DOHH2 (cell line): Measurements from ENCODE around the gene COL9A3.

Source experiments
- H3F3A ChIP-seq: fragments of 200-600 bp; sonication (generic), shearing (Covaris generic); 2 replicates; pipeline ENCODE4 v1.6.0; 2016; ENCODE audit warnings: antibody characterized with exemption, mild to moderate bottlenecking; ENCODE audit not compliant: control insufficient read depth, insufficient read depth
- H3K27ac ChIP-seq: fragments of 200-600 bp; sonication (generic); 2 replicates; pipeline ENCODE4 v1.5.1; 2014; ENCODE audit warnings: low read depth, mild to moderate bottlenecking, low read length, moderate library complexity
- H3K27me3 ChIP-seq: fragments of 200-600 bp; sonication (generic); 2 replicates; pipeline ENCODE4 v1.6.1; 2014; ENCODE audit warnings: mild to moderate bottlenecking, low read length, mixed read lengths; ENCODE audit not compliant: control insufficient read depth
- H3K36me3 ChIP-seq: fragments of 200-600 bp; sonication (generic); 2 replicates; pipeline ENCODE4 v1.6.1; 2014; ENCODE audit warnings: mild to moderate bottlenecking, low read length, moderate library complexity, mixed read lengths; ENCODE audit not compliant: control insufficient read depth
- H3K4me1 ChIP-seq: fragments of 200-600 bp; sonication (generic); 2 replicates; pipeline ENCODE4 v1.6.1; 2014; ENCODE audit warnings: mild to moderate bottlenecking, low read length, mixed read lengths; ENCODE audit not compliant: control insufficient read depth
- H3K4me2 ChIP-seq: fragments of 200-600 bp; sonication (generic); 2 replicates; pipeline ENCODE4 v1.6.0; 2014; ENCODE audit warnings: mild to moderate bottlenecking, low read length, moderate library complexity
- H3K4me3 ChIP-seq: fragments of 200-600 bp; sonication (generic); 2 replicates; pipeline ENCODE4 v1.5.1; 2014; ENCODE audit warnings: mild to moderate bottlenecking, low read length, mixed read lengths
- H3K79me2 ChIP-seq: fragments of 200-600 bp; sonication (generic); 2 replicates; pipeline ENCODE4 v1.6.1; 2014; ENCODE audit warnings: mild to moderate bottlenecking, low read length, mixed read lengths; ENCODE audit not compliant: control insufficient read depth
- H3K9me2 ChIP-seq: fragments of 200-600 bp; sonication (generic); replicated peaks from 2 replicates; pipeline ENCODE4 v1.6.1; 2014; ENCODE audit warnings: mild to moderate bottlenecking, low read length, mixed read lengths; ENCODE audit not compliant: control insufficient read depth
- H3K9me3 ChIP-seq: fragments of 200-600 bp; sonication (generic); 2 replicates; pipeline ENCODE4 v1.6.1; 2014; ENCODE audit warnings: antibody characterized with exemption, low read length, mixed read lengths; ENCODE audit not compliant: control insufficient read depth, insufficient read depth
- H4K20me1 ChIP-seq: fragments of 200-600 bp; sonication (generic); 2 replicates; pipeline ENCODE4 v1.6.0; 2014; ENCODE audit warnings: low read depth, mild to moderate bottlenecking, antibody characterized with exemption, low read length, moderate library complexity; ENCODE audit not compliant: control insufficient read depth, insufficient read depth
- CTCF ChIP-seq: fragments of 200-600 bp; sonication (generic); IDR thresholded peaks from one replicate; pipeline ENCODE4 v1.5.1; 2014; ENCODE audit warnings: antibody characterized with exemption, mild to moderate bottlenecking, low read depth, low read length; ENCODE audit not compliant: poor library complexity, severe bottlenecking
- EZH2phosphoT487 ChIP-seq: fragments of 200-600 bp; sonication (generic); IDR thresholded peaks from 2 replicates; pipeline ENCODE4 v1.6.1; 2017; ENCODE audit warnings: borderline replicate concordance, mild to moderate bottlenecking, antibody characterized with exemption, low read length, moderate library complexity, mixed read lengths

COL9A3 gene

GRCh38 chr20:62887152-62887859, 70.5 kb downstream of the COL9A3 start:
- H3K9me2 ChIP-seq = no peaks in the 10 kb centered on the region
- no peaks in the 10 kb centered on the region for H3K9me3 ChIP-seq
- TF ChIP-seq CTCF = no peak
- TF ChIP-seq EZH2phosphoT487 = no peak
- no peaks in the 10 kb centered on the region for H3K27me3 ChIP-seq
- H3K36me3 ChIP-seq = peaks cover 67% of the 10 kb centered on the region
- no peak overlapping the region for H3K4me2 ChIP-seq
- H3K27ac ChIP-seq = no peak overlapping the region
- H3K4me3 ChIP-seq = no peak overlapping the region
- no peaks in the 10 kb centered on the region for H3K79me2 ChIP-seq
- H4K20me1 ChIP-seq = peaks cover 4% of the 10 kb centered on the region; the same call in 1 of the 2 replicates
- no peaks in the 10 kb centered on the region for H3K4me1 ChIP-seq
- H3F3A ChIP-seq = no peaks in the 10 kb centered on the region

DNA sequence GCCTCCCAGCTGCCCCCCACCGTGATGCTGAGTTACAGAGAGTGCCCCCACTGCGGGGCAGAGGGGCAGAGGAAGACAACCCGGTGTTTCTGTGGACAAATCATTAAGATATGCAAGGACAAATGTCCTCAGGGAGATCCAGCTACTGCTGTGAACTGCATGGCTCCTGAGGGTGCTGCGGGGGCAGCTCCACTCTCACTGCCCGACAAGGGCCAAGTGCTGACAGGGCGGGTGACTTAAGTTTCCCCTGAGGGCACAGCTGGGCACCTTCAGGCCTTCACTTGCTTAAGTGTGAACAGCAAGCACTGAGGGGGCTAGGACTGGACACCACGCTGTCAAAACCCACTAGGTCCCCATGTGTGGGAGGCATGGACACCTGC, 71.0 kb downstream of the COL9A3 start:
- peaks cover 69% of the 10 kb centered on the region for H3K36me3 ChIP-seq

DNA sequence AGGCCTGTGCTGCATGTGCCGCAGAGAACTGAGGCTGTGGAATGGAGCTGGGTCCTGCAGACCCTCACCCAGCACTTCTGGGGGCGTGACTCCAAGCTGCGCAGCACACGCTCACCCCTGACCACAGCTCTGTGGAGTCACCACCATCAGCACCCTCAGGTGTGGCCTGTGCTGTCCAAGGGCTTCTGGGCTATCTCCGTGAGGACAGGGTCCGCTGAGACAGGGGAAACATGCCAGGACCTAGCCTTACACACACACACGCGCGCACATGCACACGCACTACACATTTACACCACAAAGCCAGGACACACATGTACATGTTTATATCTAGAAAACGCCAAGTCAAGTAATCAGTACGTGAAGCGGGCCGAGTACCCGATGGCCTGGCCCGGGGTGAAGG, 71.6 kb downstream of the COL9A3 start:
- H3K27me3 ChIP-seq = no peaks in the 10 kb centered on the region
- peaks cover 4% of the 10 kb centered on the region; the same call in 1 of the 2 replicates for H4K20me1 ChIP-seq
- no peak overlapping the region for H3K4me3 ChIP-seq
- no peaks in the 10 kb centered on the region for H3K79me2 ChIP-seq
- no peaks in the 10 kb centered on the region for H3K9me3 ChIP-seq
- H3K36me3 ChIP-seq = peaks cover 75% of the 10 kb centered on the region
- no peaks in the 10 kb centered on the region for H3K9me2 ChIP-seq
- no peaks in the 10 kb centered on the region for H3K4me1 ChIP-seq
- TF ChIP-seq CTCF (no peak), EZH2phosphoT487 (no peak)
- H3K27ac ChIP-seq = no peak overlapping the region
- H3F3A ChIP-seq = no peaks in the 10 kb centered on the region
- no peak overlapping the region for H3K4me2 ChIP-seq

More for the DNA sequence above, 71.0 kb downstream of the COL9A3 start:
- H3K9me3 ChIP-seq = no peaks in the 10 kb centered on the region
- H3K27me3 ChIP-seq = no peaks in the 10 kb centered on the region
- H3K4me3 ChIP-seq = no peak overlapping the region
- H3K79me2 ChIP-seq = no peaks in the 10 kb centered on the region
- no peak overlapping the region for H3K27ac ChIP-seq
- no peaks in the 10 kb centered on the region for H3F3A ChIP-seq
- H3K4me2 ChIP-seq = no peak overlapping the region
- no peaks in the 10 kb centered on the region for H3K9me2 ChIP-seq
- no peak for TF ChIP-seq CTCF
- TF ChIP-seq EZH2phosphoT487 = no peak
- no peaks in the 10 kb centered on the region for H3K4me1 ChIP-seq
- H4K20me1 ChIP-seq = peaks cover 4% of the 10 kb centered on the region; the same call in 1 of the 2 replicates
